Fibroblast of lung (primary cell): ENCODE results near the gene GPX5. TPM values are rescaled to one million over a fixed set of nuclear protein-coding genes. Genes with fewer than 3 reads are reported as not detected.

ENCODE experiments used
- DNase-seq, 2 donors: peaks; one replicate each; pipeline versions ENCODE4 v3.0.0 to v3.0.0-alpha.2; 2010; ENCODE audit warnings: low read depth in 2 of 2
- H2AFZ ChIP-seq: 2 replicates; pipeline ENCODE4 v1.5.1; 2012; ENCODE audit warnings: low read length, control low read depth, inconsistent platforms
- H3K27ac ChIP-seq: 2 replicates; pipeline ENCODE4 v1.5.1; 2011; ENCODE audit warnings: low read length, control low read depth; ENCODE audit not compliant: insufficient read depth
- H3K27me3 ChIP-seq: 2 replicates; pipeline ENCODE4 v1.5.1; 2011; ENCODE audit warnings: mild to moderate bottlenecking, low read length; ENCODE audit not compliant: control insufficient read depth, insufficient read depth
- H3K36me3 ChIP-seq: 2 replicates; pipeline ENCODE4 v1.5.1; 2011; ENCODE audit warnings: low read length; ENCODE audit not compliant: control insufficient read depth, insufficient read depth
- H3K4me1 ChIP-seq: 2 replicates; pipeline ENCODE4 v1.5.1; 2011; ENCODE audit warnings: low read length; ENCODE audit not compliant: control insufficient read depth, insufficient read depth; ENCODE audit errors: extremely low read depth
- H3K4me2 ChIP-seq: 2 replicates; pipeline ENCODE4 v1.5.1; 2011; ENCODE audit warnings: low read length, control low read depth; ENCODE audit not compliant: insufficient read depth; ENCODE audit errors: extremely low read depth
- H3K4me3 ChIP-seq, 4 experiments: fragments of 200-600 bp in 1 of 4; sonication (generic) in 1 of 4; replicated peaks in 1 of 4; 2 replicates each; pipeline ENCODE4 v1.5.1; 2011 to 2016; ENCODE audit warnings: low read length in 4 of 4, low read depth in 3 of 4, mild to moderate bottlenecking in 3 of 4, control low read depth in 2 of 4, inconsistent platforms in 1 of 4, mixed read lengths in 1 of 4; ENCODE audit not compliant: insufficient read depth in 1 of 4; ENCODE audit errors: control extremely low read depth in 1 of 4
- H3K79me2 ChIP-seq: 2 replicates; pipeline ENCODE4 v1.5.1; 2012; ENCODE audit warnings: mild to moderate bottlenecking, low read length, inconsistent platforms; ENCODE audit not compliant: control insufficient read depth, insufficient read depth
- H3K9ac ChIP-seq: 2 replicates; pipeline ENCODE4 v1.5.1; 2011; ENCODE audit warnings: mild to moderate bottlenecking, low read length, control low read depth; ENCODE audit not compliant: insufficient read depth
- H3K9me3 ChIP-seq: 2 replicates; pipeline ENCODE4 v1.5.1; 2012; ENCODE audit warnings: low read depth, low read length; ENCODE audit not compliant: control insufficient read depth, insufficient read depth
- H4K20me1 ChIP-seq: 2 replicates; pipeline ENCODE4 v1.5.1; 2011; ENCODE audit warnings: low read length; ENCODE audit not compliant: control insufficient read depth, insufficient read depth; ENCODE audit errors: extremely low read depth
- CTCF ChIP-seq, 2 donors: IDR thresholded peaks in 1 of 2; conservative IDR thresholded peaks in 1 of 2; 1 replicate in 1 of 2; 2 replicates in 1 of 2; pipeline ENCODE4 v1.5.1; 2011 to 2012; ENCODE audit warnings: low read length in 2 of 2, control low read depth in 1 of 2, inconsistent platforms in 1 of 2, low read depth in 1 of 2, mild to moderate bottlenecking in 1 of 2
- EZH2 ChIP-seq: IDR thresholded peaks from 2 replicates; pipeline ENCODE4 v1.5.1; 2012; ENCODE audit warnings: low read length, control low read depth, mild to moderate bottlenecking; ENCODE audit errors: missing control alignments
- polyA minus RNA-seq: library from RNA; depleted of rRNA, polyadenylated mRNA; stranded (reverse); fragments of >200 nt; gene quantifications from 2 replicates; pipeline ENCODE4 v1.2.3, GENCODE V29; 2011; ENCODE audit warnings: low replicate concordance
- polyA plus RNA-seq, 2 donors: library from polyadenylated mRNA; depleted of rRNA in 1 of 2; stranded (reverse) in 1 of 2; unstranded in 1 of 2; fragments of >200 nt; gene quantifications; 2 replicates each; pipeline ENCODE4 v1.2.1, GENCODE V29; 2011 to 2012; ENCODE audit warnings: missing spikeins in 1 of 2
- total RNA-seq: library from RNA; depleted of rRNA; stranded (reverse); fragments of >200 nt; gene quantifications from 2 replicates; pipeline ENCODE4 v1.2.1, GENCODE V29; 2014

The GPX5 gene
- not detected in 2 replicates for total RNA-seq
- polyA plus RNA-seq, result not detected in 2 replicates
- polyA plus RNA-seq (2012), result not detected in 2 replicates
- not detected in 2 replicates for polyA minus RNA-seq

GRCh38 chr6:28525496-28526039 is at the start of gene GPX5:
GPX5 (plus strand) TSS chr6:28525881; CDS start chr6:28526014, 133 bp downstream.
- H3K27ac ChIP-seq, result no peak within 1 kb of the TSS
- no peaks in the 10 kb centered on the region for H3K27me3 ChIP-seq
- no peaks in the 10 kb centered on the region for H3K4me1 ChIP-seq
- no peaks in the 10 kb centered on the region for H3K36me3 ChIP-seq
- no peaks in the 10 kb centered on the region for H3K79me2 ChIP-seq
- TF ChIP-seq EZH2 (no peak), CTCF (conservative IDR thresholded peaks at IDR 0.05 in 1 of 2, IDR thresholded peaks at IDR 0.05 in 1 of 2; ENCODE audit: low read depth in 1 of 2, low read length in 2 of 2) (no peak)
- no peak within 1 kb of the TSS for H3K4me2 ChIP-seq
- H3K9me3 ChIP-seq, result no peaks in the 10 kb centered on the region
- no peaks in the 10 kb centered on the region for H4K20me1 ChIP-seq
- H3K9ac ChIP-seq, result no peak within 1 kb of the TSS
- no peak within 1 kb of the TSS for H3K4me3 ChIP-seq
- no peak within 1 kb of the TSS for H2AFZ ChIP-seq
- DNase-seq, result peak in 1 of 2 donors; percentile 6

GRCh38 chr6:28478518-28478917 is 47.2 kb upstream of the GPX5 start:
- no peaks in the 10 kb centered on the region for H3K9me3 ChIP-seq
- TF ChIP-seq EZH2, result no peak
- TF ChIP-seq CTCF (conservative IDR thresholded peaks at IDR 0.05 in 1 of 2, IDR thresholded peaks at IDR 0.05 in 1 of 2; ENCODE audit: low read depth in 1 of 2, low read length in 2 of 2), result no peak
- H3K4me1 ChIP-seq, result no peaks in the 10 kb centered on the region
- H3K4me3 ChIP-seq, result peak overlapping the region in 2 of 4 experiments; percentile 7 to 32
- no peaks in the 10 kb centered on the region for H4K20me1 ChIP-seq
- peaks cover 14% of the 10 kb centered on the region for H3K27me3 ChIP-seq
- DNase-seq, result peak in 1 of 2 donors; percentile 9
- no peak overlapping the region for H3K9ac ChIP-seq
- H3K36me3 ChIP-seq, result no peaks in the 10 kb centered on the region
- H3K27ac ChIP-seq, result no peak overlapping the region
- H2AFZ ChIP-seq, result no peak overlapping the region
- H3K79me2 ChIP-seq, result no peaks in the 10 kb centered on the region
- H3K4me2 ChIP-seq, result no peak overlapping the region

GRCh38 chr6:28480253-28480932 is 45.3 kb upstream of the GPX5 start:
- no peaks in the 10 kb centered on the region for H3K4me1 ChIP-seq
- H3K4me2 ChIP-seq, result no peak overlapping the region
- no peak for TF ChIP-seq EZH2
- TF ChIP-seq CTCF (conservative IDR thresholded peaks at IDR 0.05 in 1 of 2, IDR thresholded peaks at IDR 0.05 in 1 of 2; ENCODE audit: low read depth in 1 of 2, low read length in 2 of 2), result no peak
- DNase-seq, result no peak
- H3K27ac ChIP-seq, result no peak overlapping the region
- H4K20me1 ChIP-seq, result no peaks in the 10 kb centered on the region
- peaks cover 14% of the 10 kb centered on the region for H3K27me3 ChIP-seq
- no peak overlapping the region for H3K4me3 ChIP-seq
- no peak overlapping the region for H2AFZ ChIP-seq
- no peaks in the 10 kb centered on the region for H3K36me3 ChIP-seq
- H3K79me2 ChIP-seq, result no peaks in the 10 kb centered on the region
- no peak overlapping the region for H3K9ac ChIP-seq
- no peaks in the 10 kb centered on the region for H3K9me3 ChIP-seq
